CD14-positive monocyte (primary cell): Measurements from ENCODE around the gene CACNA1B. TPM values are rescaled to one million over a fixed set of nuclear protein-coding genes. Genes with fewer than 3 reads are reported as not detected.
A peak's percentile ranks its signal among the peaks of the same experiment; 100 is the strongest.

Source experiments
- DNase-seq, 3 donors: peaks; one replicate each; pipeline ENCODE4 v3.0.0-alpha.2; 2011 to 2022
- H2AFZ ChIP-seq: 2 replicates; pipeline ENCODE4 v1.6.0; 2012; ENCODE audit warnings: mild to moderate bottlenecking, low read depth, low read length, inconsistent platforms; ENCODE audit not compliant: insufficient read depth, poor library complexity, severe bottlenecking
- H3K27ac ChIP-seq, 2 donors: 1 replicate in 1 of 2; 2 replicates in 1 of 2; pipeline ENCODE4 v1.5.1; 2012 to 2013; ENCODE audit warnings: low read length in 2 of 2, control low read depth in 1 of 2, inconsistent platforms in 1 of 2, low read depth in 1 of 2, mild to moderate bottlenecking in 1 of 2
- H3K27me3 ChIP-seq, 2 donors: one replicate each; pipeline versions ENCODE4 v1.6.0 to v1.6.1; 2011 to 2013; ENCODE audit warnings: low read length in 2 of 2; ENCODE audit not compliant: control insufficient read depth in 2 of 2, insufficient read depth in 2 of 2
- H3K36me3 ChIP-seq, 2 donors: replicated peaks in 1 of 2; 1 replicate in 1 of 2; 2 replicates in 1 of 2; pipeline versions ENCODE4 v1.5.1 to v1.6.1; 2012 to 2013; ENCODE audit warnings: low read length in 2 of 2, control low read depth in 1 of 2, inconsistent platforms in 1 of 2, mild to moderate bottlenecking in 1 of 2; ENCODE audit not compliant: insufficient read depth in 2 of 2, control insufficient read depth in 1 of 2
- H3K4me1 ChIP-seq, 2 donors: 1 replicate in 1 of 2; 2 replicates in 1 of 2; pipeline versions ENCODE4 v1.5.1 to v1.6.1; 2012 to 2013; ENCODE audit warnings: low read length in 2 of 2, control low read depth in 1 of 2, inconsistent platforms in 1 of 2, mild to moderate bottlenecking in 1 of 2, moderate library complexity in 1 of 2; ENCODE audit not compliant: insufficient read depth in 2 of 2, control insufficient read depth in 1 of 2
- H3K4me2 ChIP-seq: replicated peaks from 2 replicates; pipeline ENCODE3; 2012; ENCODE audit warnings: low read length, moderate library complexity, mild to moderate bottlenecking; ENCODE audit not compliant: poor library complexity, severe bottlenecking; ENCODE audit errors: extremely low read depth
- H3K4me3 ChIP-seq, 3 experiments: fragments of 200-600 bp in 1 of 3; sonication (generic) in 1 of 3; replicated peaks in 1 of 3; 1 replicate in 2 of 3; 2 replicates in 1 of 3; pipeline ENCODE4 v1.5.1; 2011 to 2013; ENCODE audit warnings: low read length in 3 of 3, mild to moderate bottlenecking in 3 of 3, control low read depth in 2 of 3, low read depth in 2 of 3, inconsistent platforms in 1 of 3, moderate library complexity in 1 of 3
- H3K79me2 ChIP-seq: 2 replicates; pipeline ENCODE4 v1.6.0; 2012; ENCODE audit warnings: mild to moderate bottlenecking, control low read depth, inconsistent platforms, low read length, moderate library complexity; ENCODE audit not compliant: insufficient read depth
- H3K9ac ChIP-seq: 2 replicates; pipeline ENCODE4 v1.6.0; 2017; ENCODE audit warnings: low read length, mild to moderate bottlenecking; ENCODE audit not compliant: insufficient read depth, poor library complexity, severe bottlenecking
- H3K9me3 ChIP-seq, 2 donors: replicated peaks in 1 of 2; 1 replicate in 1 of 2; 2 replicates in 1 of 2; pipeline versions ENCODE4 v1.5.1 to v1.6.1; 2012 to 2013; ENCODE audit warnings: low read length in 2 of 2, control low read depth in 1 of 2; ENCODE audit not compliant: control insufficient read depth in 1 of 2, insufficient read depth in 1 of 2
- H4K20me1 ChIP-seq: 2 replicates; pipeline ENCODE4 v1.6.0; 2012; ENCODE audit warnings: mild to moderate bottlenecking, low read length, control low read depth, moderate library complexity; ENCODE audit not compliant: insufficient read depth
- H3K27ac Mint-ChIP-seq, 7 donors: one replicate each; pipeline ENCODE4 v1.8.0; 2020; ENCODE audit warnings: mild to moderate bottlenecking in 7 of 7, mixed read lengths in 7 of 7, moderate library complexity in 6 of 7, inconsistent platforms in 2 of 7
- H3K27me3 Mint-ChIP-seq, 3 donors: one replicate each; pipeline ENCODE4 v1.8.0; 2021 to 2022; ENCODE audit warnings: low read depth in 3 of 3, mild to moderate bottlenecking in 3 of 3, mixed read lengths in 3 of 3, moderate library complexity in 3 of 3, inconsistent platforms in 1 of 3
- H3K36me3 Mint-ChIP-seq, 2 donors: one replicate each; pipeline ENCODE4 v1.8.0; 2020; ENCODE audit warnings: mixed read lengths in 2 of 2, inconsistent platforms in 1 of 2, mild to moderate bottlenecking in 1 of 2
- H3K4me1 Mint-ChIP-seq: one replicate; pipeline ENCODE4 v1.8.0; 2020; ENCODE audit warnings: mild to moderate bottlenecking, mixed read lengths
- H3K4me3 Mint-ChIP-seq, 2 donors: one replicate each; pipeline ENCODE4 v1.8.0; 2020; ENCODE audit warnings: mild to moderate bottlenecking in 2 of 2, mixed read lengths in 2 of 2, moderate library complexity in 1 of 2
- H3K9me3 Mint-ChIP-seq, 7 donors: one replicate each; pipeline ENCODE4 v1.8.0; 2020 to 2022; ENCODE audit warnings: mixed read lengths in 7 of 7, mild to moderate bottlenecking in 6 of 7, moderate library complexity in 6 of 7, inconsistent platforms in 2 of 7
- CTCF ChIP-seq: fragments of 200-600 bp; IDR thresholded peaks from one replicate; pipeline ENCODE4 v1.8.0; 2022; ENCODE audit warnings: antibody characterized with exemption, mild to moderate bottlenecking
- WGBS: methylation state at CpG from one replicate; pipeline ENCODE4 v1.1.5; 2013; ENCODE audit warnings: missing lambda C conversion rate; ENCODE audit not compliant: insufficient coverage; 5-methylcytosine and 5-hydroxymethylcytosine counted together
- intact Hi-C, 2 donors: fragments of 100-400 bp; cut with micrococcal nuclease; formaldehyde crosslinking; loops; one replicate each; pipeline versions ENCODE4 v1.15.0 to v1.15.1; 2023
- polyA plus RNA-seq, 3 donors: library from polyadenylated mRNA; depleted of rRNA in 1 of 3; unstranded in 2 of 3; stranded (reverse) in 1 of 3; fragments of 300-500 nt in 2 of 3; fragments of >200 nt in 1 of 3; fragmentation: Illumina TruSeq in 2 of 3; gene quantifications; 1 replicate in 2 of 3; 2 replicates in 1 of 3; pipeline ENCODE4 v1.2.3, GENCODE V29; 2012 to 2021

Gene CACNA1B
- polyA plus RNA-seq, 3 donors, result not detected

GRCh38 chr9:138060365-138060764 lies 182.8 kb downstream of the CACNA1B start:
- peaks cover 2 to 4% (median 3%) of the 10 kb centered on the region in 3 donors for H3K27me3 Mint-ChIP-seq
- H3K27me3 ChIP-seq, result no peaks in the 10 kb centered on the region

GRCh38 chr9:138060881-138061280 lies 183.3 kb downstream of the CACNA1B start:
- H3K4me1 Mint-ChIP-seq, result no peaks in the 10 kb centered on the region
- H3K9me3 Mint-ChIP-seq, result peaks cover 0 to 10% (median 0%) of the 10 kb centered on the region in 7 donors
- Histone ChIP-seq H4K20me1 (no peaks in the 10 kb centered on the region), H2AFZ (no peak overlapping the region), H3K4me2 (no peak overlapping the region), H3K9ac (no peak overlapping the region), H3K4me3 (no peak overlapping the region), H3K4me1 (no peaks in the 10 kb centered on the region), H3K27ac (no peak overlapping the region), H3K36me3 (no peaks in the 10 kb centered on the region), H3K9me3 (no peaks in the 10 kb centered on the region), H3K27me3 (no peaks in the 10 kb centered on the region), H3K79me2 (no peaks in the 10 kb centered on the region)
- no peak for TF ChIP-seq CTCF
- no peak overlapping the region for H3K27ac Mint-ChIP-seq
- no peaks in the 10 kb centered on the region for H3K36me3 Mint-ChIP-seq
- H3K4me3 Mint-ChIP-seq, result no peak overlapping the region
- intact Hi-C loops, result no loop called here
- WGBS, result 96% methylated on average over 7 of the region's 8 CpGs
- DNase-seq, result no peak
- peaks cover 0 to 7% (median 1%) of the 10 kb centered on the region in 3 donors for H3K27me3 Mint-ChIP-seq

More at GRCh38 chr9:138060365-138060764, 182.8 kb downstream of the CACNA1B start:
- TF ChIP-seq CTCF, result no peak
- Mint-ChIP-seq H3K9me3 (peaks cover 0 to 10% (median 0%) of the 10 kb centered on the region in 7 donors), H3K4me1 (no peaks in the 10 kb centered on the region), H3K36me3 (no peaks in the 10 kb centered on the region), H3K4me3 (no peak overlapping the region), H3K27ac (peak overlapping the region in 1 of 7 donors; percentile 14)
- H3K4me2 ChIP-seq, result no peak overlapping the region
- H3K27ac ChIP-seq, result no peak overlapping the region
- no peaks in the 10 kb centered on the region for H3K36me3 ChIP-seq
- no peaks in the 10 kb centered on the region for H3K79me2 ChIP-seq
- intact Hi-C loops, result no loop called here
- no peak for DNase-seq
- no peak overlapping the region for H2AFZ ChIP-seq
- no peak overlapping the region for H3K4me3 ChIP-seq
- WGBS, result 84% methylated on average over 8 of the region's 8 CpGs
- no peaks in the 10 kb centered on the region for H3K9me3 ChIP-seq
- no peaks in the 10 kb centered on the region for H4K20me1 ChIP-seq
- H3K9ac ChIP-seq, result no peak overlapping the region
- no peaks in the 10 kb centered on the region for H3K4me1 ChIP-seq
